ENCODE measurements around the gene CDKN2A. TPM values are rescaled to one million over a fixed set of nuclear protein-coding genes. Genes with fewer than 3 reads are reported as not detected.

The CDKN2A gene
- total RNA-seq, 1 experiment from 2014 or later, result 0.57 TPM

DNA sequence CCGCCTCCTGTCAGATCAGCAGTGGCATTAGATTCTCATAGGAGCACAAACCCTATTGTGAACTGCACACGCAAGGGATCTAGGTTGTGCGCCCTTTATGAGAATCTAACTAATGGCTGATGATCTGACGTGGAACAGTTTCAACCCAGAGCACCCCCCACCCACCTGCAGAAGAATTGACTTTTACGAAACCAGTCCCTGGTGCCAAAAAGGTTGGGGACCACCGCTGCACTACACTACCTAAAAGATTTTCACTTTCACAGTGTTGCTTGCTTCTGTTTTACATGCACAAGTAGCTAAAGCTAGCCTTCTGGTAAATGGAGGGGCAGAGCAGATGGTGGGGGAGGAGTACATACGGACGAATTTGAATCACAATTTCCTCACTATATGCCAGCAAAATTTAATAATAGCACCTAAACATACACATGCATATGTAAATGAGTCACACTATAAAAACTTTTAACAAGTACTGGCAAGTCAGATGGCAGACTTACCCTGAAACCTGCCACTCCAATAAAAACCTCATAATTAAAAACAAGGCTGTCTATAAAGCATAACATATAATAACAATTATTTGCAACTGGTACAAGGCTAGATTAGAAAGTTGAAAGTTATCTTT, 38.9 kb upstream of the CDKN2A start:
- ATAC-seq (no peak), DNase-seq (ENCODE audit: low spot score) (no peak)
- Mint-ChIP-seq H3K36me3 (no peaks in the 10 kb centered on the region), H3K27me3 (ENCODE audit: low read depth) (no peaks in the 10 kb centered on the region), H3K9me3 (no peaks in the 10 kb centered on the region), H3K4me3 (no peak overlapping the region), H3K27ac (no peak overlapping the region), H3K4me1 (peaks cover 12% of the 10 kb centered on the region)
- POLR2A ChIA-PET, result no interaction called here
- CTCF ChIA-PET, result no interaction called here
- TF ChIP-seq ZNF232 (CRISPR knock-in tag; IDR thresholded peaks at IDR 0.05) (no peak), ZBTB21 (CRISPR knock-in tag; IDR thresholded peaks at IDR 0.05; ENCODE audit: borderline replicate concordance) (no peak), ZNF423 (CRISPR knock-in tag; IDR thresholded peaks at IDR 0.05) (no peak), OVOL2 (CRISPR knock-in tag; IDR thresholded peaks at IDR 0.05; ENCODE audit: borderline replicate concordance) (no peak), TEAD4 (CRISPR knock-in tag; IDR thresholded peaks at IDR 0.05) (no peak)
- TF ChIP-seq, protein P1, sequence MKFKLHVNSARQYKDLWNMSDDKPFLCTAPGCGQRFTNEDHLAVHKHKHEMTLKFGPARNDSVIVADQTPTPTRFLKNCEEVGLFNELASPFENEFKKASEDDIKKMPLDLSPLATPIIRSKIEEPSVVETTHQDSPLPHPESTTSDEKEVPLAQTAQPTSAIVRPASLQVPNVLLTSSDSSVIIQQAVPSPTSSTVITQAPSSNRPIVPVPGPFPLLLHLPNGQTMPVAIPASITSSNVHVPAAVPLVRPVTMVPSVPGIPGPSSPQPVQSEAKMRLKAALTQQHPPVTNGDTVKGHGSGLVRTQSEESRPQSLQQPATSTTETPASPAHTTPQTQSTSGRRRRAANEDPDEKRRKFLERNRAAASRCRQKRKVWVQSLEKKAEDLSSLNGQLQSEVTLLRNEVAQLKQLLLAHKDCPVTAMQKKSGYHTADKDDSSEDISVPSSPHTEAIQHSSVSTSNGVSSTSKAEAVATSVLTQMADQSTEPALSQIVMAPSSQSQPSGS (CRISPR knock-in tag; IDR thresholded peaks at IDR 0.05; ENCODE audit: borderline replicate concordance, low read depth), result no peak
- TF ChIP-seq, protein P2, sequence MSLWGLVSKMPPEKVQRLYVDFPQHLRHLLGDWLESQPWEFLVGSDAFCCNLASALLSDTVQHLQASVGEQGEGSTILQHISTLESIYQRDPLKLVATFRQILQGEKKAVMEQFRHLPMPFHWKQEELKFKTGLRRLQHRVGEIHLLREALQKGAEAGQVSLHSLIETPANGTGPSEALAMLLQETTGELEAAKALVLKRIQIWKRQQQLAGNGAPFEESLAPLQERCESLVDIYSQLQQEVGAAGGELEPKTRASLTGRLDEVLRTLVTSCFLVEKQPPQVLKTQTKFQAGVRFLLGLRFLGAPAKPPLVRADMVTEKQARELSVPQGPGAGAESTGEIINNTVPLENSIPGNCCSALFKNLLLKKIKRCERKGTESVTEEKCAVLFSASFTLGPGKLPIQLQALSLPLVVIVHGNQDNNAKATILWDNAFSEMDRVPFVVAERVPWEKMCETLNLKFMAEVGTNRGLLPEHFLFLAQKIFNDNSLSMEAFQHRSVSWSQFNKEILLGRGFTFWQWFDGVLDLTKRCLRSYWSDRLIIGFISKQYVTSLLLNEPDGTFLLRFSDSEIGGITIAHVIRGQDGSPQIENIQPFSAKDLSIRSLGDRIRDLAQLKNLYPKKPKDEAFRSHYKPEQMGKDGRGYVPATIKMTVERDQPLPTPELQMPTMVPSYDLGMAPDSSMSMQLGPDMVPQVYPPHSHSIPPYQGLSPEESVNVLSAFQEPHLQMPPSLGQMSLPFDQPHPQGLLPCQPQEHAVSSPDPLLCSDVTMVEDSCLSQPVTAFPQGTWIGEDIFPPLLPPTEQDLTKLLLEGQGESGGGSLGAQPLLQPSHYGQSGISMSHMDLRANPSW (CRISPR knock-in tag; conservative IDR thresholded peaks at IDR 0.05; ENCODE audit: low read depth), result no peak
- TF ChIP-seq, protein P3, sequence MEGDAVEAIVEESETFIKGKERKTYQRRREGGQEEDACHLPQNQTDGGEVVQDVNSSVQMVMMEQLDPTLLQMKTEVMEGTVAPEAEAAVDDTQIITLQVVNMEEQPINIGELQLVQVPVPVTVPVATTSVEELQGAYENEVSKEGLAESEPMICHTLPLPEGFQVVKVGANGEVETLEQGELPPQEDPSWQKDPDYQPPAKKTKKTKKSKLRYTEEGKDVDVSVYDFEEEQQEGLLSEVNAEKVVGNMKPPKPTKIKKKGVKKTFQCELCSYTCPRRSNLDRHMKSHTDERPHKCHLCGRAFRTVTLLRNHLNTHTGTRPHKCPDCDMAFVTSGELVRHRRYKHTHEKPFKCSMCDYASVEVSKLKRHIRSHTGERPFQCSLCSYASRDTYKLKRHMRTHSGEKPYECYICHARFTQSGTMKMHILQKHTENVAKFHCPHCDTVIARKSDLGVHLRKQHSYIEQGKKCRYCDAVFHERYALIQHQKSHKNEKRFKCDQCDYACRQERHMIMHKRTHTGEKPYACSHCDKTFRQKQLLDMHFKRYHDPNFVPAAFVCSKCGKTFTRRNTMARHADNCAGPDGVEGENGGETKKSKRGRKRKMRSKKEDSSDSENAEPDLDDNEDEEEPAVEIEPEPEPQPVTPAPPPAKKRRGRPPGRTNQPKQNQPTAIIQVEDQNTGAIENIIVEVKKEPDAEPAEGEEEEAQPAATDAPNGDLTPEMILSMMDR (IDR thresholded peaks at IDR 0.05), result no peak
- TF ChIP-seq, protein P4, sequence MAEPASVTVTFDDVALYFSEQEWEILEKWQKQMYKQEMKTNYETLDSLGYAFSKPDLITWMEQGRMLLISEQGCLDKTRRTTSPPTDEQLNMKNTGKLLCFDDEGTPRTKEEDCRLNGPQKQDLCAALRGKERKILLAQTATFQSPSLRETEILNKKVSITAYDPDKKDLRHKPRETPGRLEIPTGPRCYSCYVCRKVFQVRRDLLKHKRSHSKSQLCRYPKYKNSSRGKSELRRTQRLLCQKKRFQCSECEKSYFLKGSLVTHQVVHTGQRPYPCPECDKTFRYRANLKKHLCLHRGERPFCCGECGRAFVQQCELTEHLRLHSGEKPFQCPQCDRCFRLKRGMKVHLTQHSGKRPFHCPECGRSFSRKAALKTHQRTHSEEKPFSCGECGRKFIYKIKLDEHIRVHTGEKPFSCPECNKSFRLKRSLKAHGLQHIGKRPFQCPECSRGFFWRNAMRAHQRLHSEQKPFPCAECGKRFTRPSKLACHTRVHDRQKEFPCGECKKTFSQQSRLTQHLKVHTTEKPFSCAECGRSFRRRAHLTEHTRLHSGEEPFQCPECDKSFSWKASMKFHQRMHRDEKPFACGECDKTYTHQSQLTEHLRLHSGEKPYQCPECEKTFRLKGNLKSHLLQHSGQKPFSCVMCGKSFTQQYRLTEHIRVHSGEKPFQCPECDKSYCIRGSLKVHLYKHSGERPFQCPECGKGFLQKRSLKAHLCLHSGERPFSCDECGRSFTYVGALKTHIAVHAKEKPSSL (CRISPR knock-in tag; conservative IDR thresholded peaks at IDR 0.05), result no peak

DNA sequence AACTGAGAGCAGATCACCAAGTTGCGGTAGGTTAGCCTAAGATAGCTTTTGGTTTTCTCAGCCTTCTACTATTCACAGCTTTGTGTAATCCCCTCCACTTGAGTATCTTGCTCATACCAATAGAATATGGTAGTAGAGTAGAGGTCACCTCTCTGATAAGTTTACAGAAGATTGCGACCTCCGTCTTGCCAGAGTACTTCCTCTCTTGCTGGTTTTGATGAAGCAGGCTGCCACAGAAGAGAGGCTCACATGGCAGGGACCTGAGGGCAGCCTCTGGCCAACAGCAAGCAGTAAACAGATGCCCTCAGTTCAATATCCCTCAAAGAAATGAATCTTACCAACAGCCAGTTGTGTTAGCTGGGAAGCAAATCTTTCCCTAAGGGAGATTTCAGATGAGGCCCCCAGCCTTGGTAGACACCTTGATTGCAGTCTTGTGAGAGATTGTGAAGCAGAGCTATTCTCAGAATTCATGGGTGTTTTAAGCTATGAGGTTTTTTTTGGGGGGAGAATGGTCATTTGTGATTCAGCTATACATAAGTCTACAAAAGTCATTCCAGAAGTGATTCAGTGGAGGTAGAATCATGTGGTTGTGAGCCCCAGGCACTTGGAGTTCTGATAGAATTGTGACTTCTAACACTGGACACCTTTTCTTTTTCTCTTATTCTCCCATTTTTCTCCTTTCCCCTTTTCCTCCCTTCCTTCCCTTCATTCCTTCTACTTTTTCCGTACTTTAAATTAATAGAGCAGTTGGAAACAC, 37.6 kb upstream of the CDKN2A start:
- DNase-seq (ENCODE audit: low spot score) (no peak), ATAC-seq (no peak)
- Mint-ChIP-seq H3K4me3 (no peak overlapping the region), H3K36me3 (no peaks in the 10 kb centered on the region), H3K27me3 (ENCODE audit: low read depth) (no peaks in the 10 kb centered on the region), H3K9me3 (no peaks in the 10 kb centered on the region), H3K27ac (no peak overlapping the region), H3K4me1 (peaks cover 12% of the 10 kb centered on the region)
- ChIA-PET CTCF (interaction anchor here (1.0 to 1.1 kb wide), 2 partner anchors 23 to 87 kb away, joined by 4 to 5 read pairs; partner anchors contain the start of gene CDKN2B), POLR2A (no interaction called here)
- TF ChIP-seq, protein P5, sequence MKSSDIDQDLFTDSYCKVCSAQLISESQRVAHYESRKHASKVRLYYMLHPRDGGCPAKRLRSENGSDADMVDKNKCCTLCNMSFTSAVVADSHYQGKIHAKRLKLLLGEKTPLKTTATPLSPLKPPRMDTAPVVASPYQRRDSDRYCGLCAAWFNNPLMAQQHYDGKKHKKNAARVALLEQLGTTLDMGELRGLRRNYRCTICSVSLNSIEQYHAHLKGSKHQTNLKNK (CRISPR knock-in tag; IDR thresholded peaks at IDR 0.05), result no peak
- TF ChIP-seq, protein P6, sequence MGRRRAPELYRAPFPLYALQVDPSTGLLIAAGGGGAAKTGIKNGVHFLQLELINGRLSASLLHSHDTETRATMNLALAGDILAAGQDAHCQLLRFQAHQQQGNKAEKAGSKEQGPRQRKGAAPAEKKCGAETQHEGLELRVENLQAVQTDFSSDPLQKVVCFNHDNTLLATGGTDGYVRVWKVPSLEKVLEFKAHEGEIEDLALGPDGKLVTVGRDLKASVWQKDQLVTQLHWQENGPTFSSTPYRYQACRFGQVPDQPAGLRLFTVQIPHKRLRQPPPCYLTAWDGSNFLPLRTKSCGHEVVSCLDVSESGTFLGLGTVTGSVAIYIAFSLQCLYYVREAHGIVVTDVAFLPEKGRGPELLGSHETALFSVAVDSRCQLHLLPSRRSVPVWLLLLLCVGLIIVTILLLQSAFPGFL (CRISPR knock-in tag; IDR thresholded peaks at IDR 0.05; ENCODE audit: borderline replicate concordance), result no peak
- TF ChIP-seq TP53 (CRISPR knock-in tag; IDR thresholded peaks at IDR 0.05) (no peak), ETV6 (CRISPR knock-in tag; IDR thresholded peaks at IDR 0.05) (no peak), CREM (CRISPR knock-in tag; IDR thresholded peaks at IDR 0.05) (no peak), TEAD4 (CRISPR knock-in tag; IDR thresholded peaks at IDR 0.05) (no peak), NR1H2 (CRISPR knock-in tag; IDR thresholded peaks at IDR 0.05) (no peak), ZBTB21 (CRISPR knock-in tag; IDR thresholded peaks at IDR 0.05; ENCODE audit: borderline replicate concordance) (no peak), ATF1 (CRISPR knock-in tag; IDR thresholded peaks at IDR 0.05) (no peak), KAT7 (CRISPR knock-in tag; IDR thresholded peaks at IDR 0.05; ENCODE audit: borderline replicate concordance) (no peak)
- TF ChIP-seq, protein P7, sequence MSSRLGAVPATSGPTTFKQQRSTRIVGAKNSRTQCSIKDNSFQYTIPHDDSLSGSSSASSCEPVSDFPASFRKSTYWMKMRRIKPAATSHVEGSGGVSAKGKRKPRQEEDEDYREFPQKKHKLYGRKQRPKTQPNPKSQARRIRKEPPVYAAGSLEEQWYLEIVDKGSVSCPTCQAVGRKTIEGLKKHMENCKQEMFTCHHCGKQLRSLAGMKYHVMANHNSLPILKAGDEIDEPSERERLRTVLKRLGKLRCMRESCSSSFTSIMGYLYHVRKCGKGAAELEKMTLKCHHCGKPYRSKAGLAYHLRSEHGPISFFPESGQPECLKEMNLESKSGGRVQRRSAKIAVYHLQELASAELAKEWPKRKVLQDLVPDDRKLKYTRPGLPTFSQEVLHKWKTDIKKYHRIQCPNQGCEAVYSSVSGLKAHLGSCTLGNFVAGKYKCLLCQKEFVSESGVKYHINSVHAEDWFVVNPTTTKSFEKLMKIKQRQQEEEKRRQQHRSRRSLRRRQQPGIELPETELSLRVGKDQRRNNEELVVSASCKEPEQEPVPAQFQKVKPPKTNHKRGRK (CRISPR knock-in tag; IDR thresholded peaks at IDR 0.05; ENCODE audit: borderline replicate concordance), result no peak
- TF ChIP-seq, protein P8, sequence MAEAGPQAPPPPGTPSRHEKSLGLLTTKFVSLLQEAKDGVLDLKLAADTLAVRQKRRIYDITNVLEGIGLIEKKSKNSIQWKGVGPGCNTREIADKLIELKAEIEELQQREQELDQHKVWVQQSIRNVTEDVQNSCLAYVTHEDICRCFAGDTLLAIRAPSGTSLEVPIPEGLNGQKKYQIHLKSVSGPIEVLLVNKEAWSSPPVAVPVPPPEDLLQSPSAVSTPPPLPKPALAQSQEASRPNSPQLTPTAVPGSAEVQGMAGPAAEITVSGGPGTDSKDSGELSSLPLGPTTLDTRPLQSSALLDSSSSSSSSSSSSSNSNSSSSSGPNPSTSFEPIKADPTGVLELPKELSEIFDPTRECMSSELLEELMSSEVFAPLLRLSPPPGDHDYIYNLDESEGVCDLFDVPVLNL (CRISPR knock-in tag; IDR thresholded peaks at IDR 0.05; ENCODE audit: borderline replicate concordance, low read depth), result no peak

Measured in WTC11 (cell line).